GM23338 (cell line): Measurements from ENCODE around the gene POP4. TPM values are rescaled to one million over a fixed set of nuclear protein-coding genes. Genes with fewer than 3 reads are reported as not detected.

ENCODE experiments used
- ATAC-seq: fragments of 200-7000 bp; cut with Tn5 transposase; 3 replicates; pipeline ENCODE4 v1.9.1; 2020
- DNase-seq: peaks from one replicate; pipeline ENCODE4 v3.0.0-alpha.2; 2015; ENCODE audit warnings: low spot score
- H2AFZ ChIP-seq: fragments of 200-600 bp; sonication (generic); 2 replicates; pipeline ENCODE4 v1.8.0; 2016; ENCODE audit warnings: antibody characterized with exemption, mild to moderate bottlenecking, moderate library complexity
- H3F3A ChIP-seq: fragments of 200-600 bp; sonication (generic); replicated peaks from 2 replicates; pipeline ENCODE4 v1.8.0; 2017; ENCODE audit warnings: antibody characterized with exemption, mixed run types, low read depth
- H3K27ac ChIP-seq: fragments of 200-600 bp; sonication (generic); 2 replicates; pipeline ENCODE4 v1.6.1; 2016; ENCODE audit warnings: low read depth
- H3K27me3 ChIP-seq: fragments of 200-600 bp; sonication (generic); 2 replicates; pipeline ENCODE4 v1.8.0; 2016; ENCODE audit warnings: mild to moderate bottlenecking, mixed run types, moderate library complexity; ENCODE audit not compliant: insufficient read depth
- H3K36me3 ChIP-seq: fragments of 200-600 bp; sonication (generic); 2 replicates; pipeline ENCODE4 v1.8.0; 2016; ENCODE audit warnings: mild to moderate bottlenecking; ENCODE audit not compliant: insufficient read depth
- H3K4me1 ChIP-seq: fragments of 200-600 bp; sonication (generic); 2 replicates; pipeline ENCODE4 v1.8.0; 2016; ENCODE audit warnings: mild to moderate bottlenecking, moderate library complexity; ENCODE audit not compliant: insufficient read depth
- H3K4me2 ChIP-seq: fragments of 200-600 bp; sonication (generic); 2 replicates; pipeline ENCODE4 v1.7.1; 2017; ENCODE audit warnings: mixed run types
- H3K4me3 ChIP-seq: fragments of 200-600 bp; sonication (generic); 2 replicates; pipeline ENCODE4 v1.6.1; 2016; ENCODE audit warnings: mixed run types
- H3K79me2 ChIP-seq: fragments of 200-600 bp; sonication (generic); replicated peaks from 2 replicates; pipeline ENCODE4 v1.8.0; 2017; ENCODE audit warnings: mild to moderate bottlenecking; ENCODE audit not compliant: insufficient read depth
- H3K9me2 ChIP-seq: fragments of 200-600 bp; sonication (generic); 2 replicates; pipeline ENCODE4 v1.8.0; 2017; ENCODE audit not compliant: insufficient read depth
- H4K20me1 ChIP-seq: fragments of 200-600 bp; sonication (generic); replicated peaks from 2 replicates; pipeline ENCODE4 v1.8.0; 2017; ENCODE audit warnings: mild to moderate bottlenecking; ENCODE audit not compliant: insufficient read depth
- H3K27ac Mint-ChIP-seq: 2 replicates; pipeline ENCODE4 v1.8.0; 2020; ENCODE audit warnings: inconsistent platforms, mild to moderate bottlenecking, moderate library complexity, mixed read lengths
- H3K27me3 Mint-ChIP-seq: 3 replicates; pipeline ENCODE4 v1.8.0; 2022; ENCODE audit warnings: low read depth, mild to moderate bottlenecking, moderate library complexity, mixed read lengths, inconsistent platforms; ENCODE audit not compliant: insufficient read depth, poor library complexity
- H3K36me3 Mint-ChIP-seq: 3 replicates; pipeline ENCODE4 v1.8.0; 2021; ENCODE audit warnings: low read depth, mild to moderate bottlenecking, inconsistent platforms, moderate library complexity, mixed read lengths
- H3K4me1 Mint-ChIP-seq: 3 replicates; pipeline ENCODE4 v1.8.0; 2020; ENCODE audit warnings: mild to moderate bottlenecking, inconsistent platforms, mixed read lengths
- H3K4me3 Mint-ChIP-seq: 3 replicates; pipeline ENCODE4 v1.8.0; 2021; ENCODE audit warnings: moderate library complexity, mild to moderate bottlenecking, inconsistent platforms, mixed read lengths
- H3K9me3 Mint-ChIP-seq: 3 replicates; pipeline ENCODE4 v1.8.0; 2020; ENCODE audit warnings: moderate library complexity, mild to moderate bottlenecking, inconsistent platforms, mixed read lengths
- CREB1 ChIP-seq: fragments of 250-450 bp; sonication (Bioruptor Pico); IDR thresholded peaks from 2 replicates; pipeline ENCODE4 v1.5.0; 2020; ENCODE audit warnings: low read depth, mild to moderate bottlenecking, moderate library complexity
- CTCF ChIP-seq, 2 experiments: fragments of 200-600 bp in 1 of 2; sonication (generic) in 1 of 2; conservative IDR thresholded peaks; 2 replicates each; pipeline versions ENCODE4 v1.5.1 to v1.6.1; 2016 to 2017; ENCODE audit warnings: antibody characterized with exemption in 2 of 2, low read depth in 2 of 2, mild to moderate bottlenecking in 2 of 2, moderate library complexity in 1 of 2
- ETS1 ChIP-seq: IDR thresholded peaks from 2 replicates; pipeline ENCODE4 v1.6.1; 2016; ENCODE audit warnings: antibody characterized with exemption
- EZH2 ChIP-seq: fragments of 200-600 bp; sonication (generic); IDR thresholded peaks from one replicate; pipeline ENCODE4 v1.8.0; 2017; ENCODE audit warnings: antibody characterized with exemption, mild to moderate bottlenecking, low read depth; ENCODE audit not compliant: unreplicated experiment
- EZH2phosphoT487 ChIP-seq: fragments of 200-600 bp; sonication (generic); IDR thresholded peaks from one replicate; pipeline ENCODE4 v1.8.1; 2018; ENCODE audit warnings: antibody characterized with exemption; ENCODE audit not compliant: unreplicated experiment
- JUNB ChIP-seq: IDR thresholded peaks from one replicate; pipeline ENCODE4 v1.6.1; 2016; ENCODE audit warnings: antibody characterized with exemption; ENCODE audit not compliant: unreplicated experiment
- NANOG ChIP-seq: IDR thresholded peaks from 2 replicates; pipeline ENCODE4 v1.6.1; 2016; ENCODE audit warnings: antibody characterized with exemption, borderline replicate concordance
- POLR2AphosphoS5 ChIP-seq: IDR thresholded peaks from 2 replicates; pipeline ENCODE4 v1.6.1; 2016; ENCODE audit warnings: antibody characterized with exemption, low read depth
- REST ChIP-seq: IDR thresholded peaks from one replicate; pipeline ENCODE4 v1.6.1; 2018; ENCODE audit warnings: antibody characterized with exemption; ENCODE audit not compliant: unreplicated experiment
- STAT1 ChIP-seq: IDR thresholded peaks from one replicate; pipeline ENCODE4 v1.6.1; 2016; ENCODE audit warnings: antibody characterized with exemption; ENCODE audit not compliant: unreplicated experiment
- ZNF114 ChIP-seq: fragments of 250-450 bp; sonication (Bioruptor Pico); IDR thresholded peaks from 2 replicates; pipeline ENCODE4 v1.5.0; 2020; ENCODE audit warnings: mild to moderate bottlenecking, moderate library complexity
- ZNF331 ChIP-seq: fragments of 250-450 bp; sonication (Bioruptor Pico); IDR thresholded peaks from 2 replicates; pipeline ENCODE4 v1.5.0; 2020; ENCODE audit warnings: low read depth, mild to moderate bottlenecking, moderate library complexity
- ZNF462 ChIP-seq: fragments of 250-450 bp; sonication (Bioruptor Pico); IDR thresholded peaks from 2 replicates; pipeline ENCODE4 v1.5.0; 2020; ENCODE audit warnings: mild to moderate bottlenecking, moderate library complexity
- polyA plus RNA-seq: library from polyadenylated mRNA; unstranded; fragments of >200 nt; fragmentation: Nextera tagmentation; extraction: Ambion mirVana; gene quantifications from 2 replicates; pipeline ENCODE4 v1.2.1, GENCODE V29; 2016
- total RNA-seq: library from RNA; depleted of rRNA; stranded (reverse); fragments of >200 nt; shearing (Covaris generic); gene quantifications from 2 replicates; pipeline ENCODE4 v1.2.3, GENCODE V29; 2014

Gene POP4
- total and polyA plus RNA-seq, 2 experiments from 2014 or later, result 37.2 to 58.3 TPM

- no peak overlapping the region for H3K4me3 Mint-ChIP-seq
- Histone ChIP-seq H3K9me2 (no peaks in the 10 kb centered on the region), H3K4me3 (no peak overlapping the region), H3K27ac (no peak overlapping the region), H3K79me2 (no peaks in the 10 kb centered on the region), H4K20me1 (no peaks in the 10 kb centered on the region), H3K4me2 (no peak overlapping the region), H2AFZ (no peak overlapping the region), H3K36me3 (no peaks in the 10 kb centered on the region), H3K27me3 (no peaks in the 10 kb centered on the region), H3K4me1 (no peaks in the 10 kb centered on the region), H3F3A (no peaks in the 10 kb centered on the region)
- no peaks in the 10 kb centered on the region for H3K36me3 Mint-ChIP-seq
- H3K9me3 Mint-ChIP-seq, result peaks cover 8% of the 10 kb centered on the region
- ATAC-seq (no peak), DNase-seq (no peak)
- H3K27ac Mint-ChIP-seq, result no peak overlapping the region
- peaks cover 4% of the 10 kb centered on the region for H3K27me3 Mint-ChIP-seq
- H3K4me1 Mint-ChIP-seq, result peaks cover 16% of the 10 kb centered on the region
- TF ChIP-seq ZNF331 (CRISPR knock-in tag) (no peak), NANOG (no peak), POLR2AphosphoS5 (no peak), CTCF (conservative IDR thresholded peaks at IDR 0.05; ENCODE audit: low read depth in 2 of 2) (no peak), ETS1 (no peak), EZH2 (no peak), ZNF114 (CRISPR knock-in tag) (no peak), EZH2phosphoT487 (no peak), STAT1 (no peak), ZNF462 (no peak), JUNB (no peak), CREB1 (CRISPR knock-in tag) (no peak), REST (no peak)
Measured at GRCh38 chr19:29565171-29565570, 40.9 kb upstream of the POP4 start.
